Measurements from ENCODE around the gene SURF2. TPM values are rescaled to one million over a fixed set of nuclear protein-coding genes. Genes with fewer than 3 reads are reported as not detected.

SURF2 gene
- total and polyA plus RNA-seq, 4 donors: 11.7 to 50.1 (median 27.2) TPM

DNA sequence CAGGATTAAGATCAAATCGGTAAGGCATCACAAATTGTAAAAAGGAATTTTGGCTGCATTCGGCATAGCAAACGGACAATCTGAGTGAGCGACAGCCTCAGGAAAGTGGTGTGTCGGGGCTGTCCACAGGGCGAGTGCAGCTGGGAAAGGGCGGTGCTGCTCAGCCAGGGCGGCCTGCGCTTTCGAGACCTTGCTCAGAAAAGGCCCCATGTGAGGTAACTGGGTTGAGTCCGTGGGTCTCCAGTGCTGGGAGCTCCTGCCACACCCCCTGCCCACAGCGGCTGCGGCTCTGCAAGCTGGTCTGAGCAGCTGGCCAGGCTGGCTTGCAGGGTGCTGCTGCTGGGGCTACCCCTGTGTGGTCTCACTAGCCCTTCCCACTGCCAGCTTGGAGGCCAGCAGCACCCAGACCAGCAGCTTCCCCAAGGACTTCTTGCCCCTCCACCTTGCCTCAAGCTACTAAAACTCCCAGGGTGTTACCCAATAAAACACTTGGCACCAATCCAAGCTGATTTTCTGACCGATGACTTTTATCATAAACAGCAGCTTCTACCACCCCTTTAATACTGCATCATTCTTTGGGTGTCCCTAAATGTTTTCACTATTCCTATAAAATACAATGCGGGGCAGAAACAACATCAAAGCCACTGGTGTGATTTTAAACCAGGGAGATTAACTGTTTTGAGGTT is 6.2 kb downstream of the SURF2 start:
- H3K4me3 ChIP-seq: no peak overlapping the region
- H3K4me1 ChIP-seq (ENCODE audit: control insufficient read depth in 5 of 5, insufficient read depth in 5 of 5, low read length in 5 of 5): peaks cover 0 to 27% (median 13%) of the 10 kb centered on the region in 5 donors
- peaks cover 16 to 69% (median 56%) of the 10 kb centered on the region in 4 donors for H3K36me3 ChIP-seq (ENCODE audit: control insufficient read depth in 4 of 4, insufficient read depth in 4 of 4, low read length in 4 of 4)
- no peaks in the 10 kb centered on the region for H3K9me3 ChIP-seq (ENCODE audit: control insufficient read depth in 4 of 4, insufficient read depth in 3 of 4, low read length in 3 of 4)
- no peak for ATAC-seq (ENCODE audit: insufficient read depth, low FRiP score)
- H3K27ac ChIP-seq (ENCODE audit: low read depth in 1 of 2, low read length in 1 of 2): no peak overlapping the region
- no peaks in the 10 kb centered on the region for H3K27me3 ChIP-seq (ENCODE audit: control insufficient read depth in 3 of 3, insufficient read depth in 3 of 3, low read length in 2 of 3)
- WGBS, 2 donors: 91 to 92% methylated on average over 15 of the region's 15 CpGs
- TF ChIP-seq, protein P1, sequence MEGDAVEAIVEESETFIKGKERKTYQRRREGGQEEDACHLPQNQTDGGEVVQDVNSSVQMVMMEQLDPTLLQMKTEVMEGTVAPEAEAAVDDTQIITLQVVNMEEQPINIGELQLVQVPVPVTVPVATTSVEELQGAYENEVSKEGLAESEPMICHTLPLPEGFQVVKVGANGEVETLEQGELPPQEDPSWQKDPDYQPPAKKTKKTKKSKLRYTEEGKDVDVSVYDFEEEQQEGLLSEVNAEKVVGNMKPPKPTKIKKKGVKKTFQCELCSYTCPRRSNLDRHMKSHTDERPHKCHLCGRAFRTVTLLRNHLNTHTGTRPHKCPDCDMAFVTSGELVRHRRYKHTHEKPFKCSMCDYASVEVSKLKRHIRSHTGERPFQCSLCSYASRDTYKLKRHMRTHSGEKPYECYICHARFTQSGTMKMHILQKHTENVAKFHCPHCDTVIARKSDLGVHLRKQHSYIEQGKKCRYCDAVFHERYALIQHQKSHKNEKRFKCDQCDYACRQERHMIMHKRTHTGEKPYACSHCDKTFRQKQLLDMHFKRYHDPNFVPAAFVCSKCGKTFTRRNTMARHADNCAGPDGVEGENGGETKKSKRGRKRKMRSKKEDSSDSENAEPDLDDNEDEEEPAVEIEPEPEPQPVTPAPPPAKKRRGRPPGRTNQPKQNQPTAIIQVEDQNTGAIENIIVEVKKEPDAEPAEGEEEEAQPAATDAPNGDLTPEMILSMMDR (IDR thresholded peaks at IDR 0.05; ENCODE audit: control extremely low read depth, extremely low read depth): no peak
- peak overlapping the region in 1 of 2 donors; percentile 11 for H3K9ac ChIP-seq (ENCODE audit: insufficient read depth in 1 of 2, low read length in 2 of 2)
- peak in 2 of 3 donors; percentile 47 to 59 for DNase-seq

DNA sequence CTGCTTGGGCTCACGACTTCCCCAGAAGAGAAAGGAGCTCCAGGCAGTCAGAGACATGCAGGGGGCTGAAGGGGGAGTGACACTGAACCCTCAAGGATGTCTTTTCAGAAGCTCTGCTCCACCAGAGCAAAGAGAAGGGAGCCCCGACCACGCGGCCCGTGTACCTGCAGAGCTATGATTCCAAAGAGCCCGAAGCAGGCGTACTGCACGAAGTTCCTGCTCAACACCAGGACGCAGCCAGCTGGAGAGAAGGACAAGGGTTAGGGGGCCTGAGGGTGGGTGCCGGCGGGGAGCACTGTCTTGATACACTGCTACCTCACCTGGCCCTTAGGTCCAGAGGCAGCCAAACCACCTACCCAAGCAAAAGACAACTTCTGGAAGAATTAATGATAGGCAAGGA is 10.1 kb downstream of the SURF2 start:
- H3K4me3 ChIP-seq: no peak overlapping the region
- WGBS, 2 donors: 93 to 95% methylated on average over 11 of the region's 11 CpGs
- H3K4me1 ChIP-seq (ENCODE audit: control insufficient read depth in 5 of 5, insufficient read depth in 5 of 5, low read length in 5 of 5): peaks cover 0 to 27% (median 20%) of the 10 kb centered on the region in 5 donors
- ATAC-seq (ENCODE audit: insufficient read depth, low FRiP score) (no peak), DNase-seq (no peak)
- H3K27ac ChIP-seq (ENCODE audit: low read depth in 1 of 2, low read length in 1 of 2): no peak overlapping the region
- H3K9ac ChIP-seq (ENCODE audit: insufficient read depth in 1 of 2, low read length in 2 of 2): no peak overlapping the region
- TF ChIP-seq, protein P1 (IDR thresholded peaks at IDR 0.05; ENCODE audit: control extremely low read depth, extremely low read depth): no peak
- H3K9me3 ChIP-seq (ENCODE audit: control insufficient read depth in 4 of 4, insufficient read depth in 3 of 4, low read length in 3 of 4): no peaks in the 10 kb centered on the region
- H3K36me3 ChIP-seq (ENCODE audit: control insufficient read depth in 4 of 4, insufficient read depth in 4 of 4, low read length in 4 of 4): peaks cover 12 to 61% (median 45%) of the 10 kb centered on the region in 4 donors
- H3K27me3 ChIP-seq (ENCODE audit: control insufficient read depth in 3 of 3, insufficient read depth in 3 of 3, low read length in 2 of 3): no peaks in the 10 kb centered on the region

GRCh38 chr9:133367221-133367620 is 10.9 kb downstream of the SURF2 start:
- H3K4me3 ChIP-seq: no peak overlapping the region

More at GRCh38 chr9:133367221-133367620, 10.9 kb downstream of the SURF2 start:
- ATAC-seq (ENCODE audit: insufficient read depth, low FRiP score) (no peak), DNase-seq (no peak)
- TF ChIP-seq, protein P1 (IDR thresholded peaks at IDR 0.05; ENCODE audit: control extremely low read depth, extremely low read depth): no peak
- H3K9me3 ChIP-seq (ENCODE audit: control insufficient read depth in 4 of 4, insufficient read depth in 3 of 4, low read length in 3 of 4): no peaks in the 10 kb centered on the region
- peaks cover 6 to 56% (median 43%) of the 10 kb centered on the region in 4 donors for H3K36me3 ChIP-seq (ENCODE audit: control insufficient read depth in 4 of 4, insufficient read depth in 4 of 4, low read length in 4 of 4)
- no peak overlapping the region for H3K27ac ChIP-seq (ENCODE audit: low read depth in 1 of 2, low read length in 1 of 2)
- H3K27me3 ChIP-seq (ENCODE audit: control insufficient read depth in 3 of 3, insufficient read depth in 3 of 3, low read length in 2 of 3): no peaks in the 10 kb centered on the region
- H3K4me1 ChIP-seq (ENCODE audit: control insufficient read depth in 5 of 5, insufficient read depth in 5 of 5, low read length in 5 of 5): peaks cover 5 to 27% (median 25%) of the 10 kb centered on the region in 5 donors
- no peak overlapping the region for H3K9ac ChIP-seq (ENCODE audit: insufficient read depth in 1 of 2, low read length in 2 of 2)
- 92 to 94% methylated on average over 22 of the region's 22 CpGs for WGBS, 2 donors

Measured in lung (tissue), 12 donors.